Uterus (tissue), 4 donors: ENCODE results near the gene ATG4B. TPM values are rescaled to one million over a fixed set of nuclear protein-coding genes. Genes with fewer than 3 reads are reported as not detected.

Experiments used
- DNase-seq, 2 donors: peaks; one replicate each; pipeline ENCODE4 v3.0.0-alpha.2; 2019 to 2020
- H3K27ac ChIP-seq, 2 donors: fragments of 200-600 bp; sonication (generic); 1 replicate in 1 of 2; 2 replicates in 1 of 2; pipeline ENCODE4 v1.5.1; 2016 to 2018
- H3K27me3 ChIP-seq, 2 donors: fragments of 200-600 bp; sonication (generic); one replicate each; pipeline ENCODE4 v1.5.1; 2018 to 2019; ENCODE audit warnings: control low read depth in 1 of 2
- H3K36me3 ChIP-seq, 2 donors: fragments of 200-600 bp; sonication (generic); one replicate each; pipeline ENCODE4 v1.5.1; 2019; ENCODE audit warnings: control low read depth in 1 of 2
- H3K4me1 ChIP-seq, 2 donors: fragments of 200-600 bp; sonication (generic); one replicate each; pipeline ENCODE4 v1.5.1; 2018 to 2019; ENCODE audit warnings: control low read depth in 1 of 2
- H3K4me3 ChIP-seq, 2 donors: fragments of 200-600 bp; sonication (generic); 1 replicate in 1 of 2; 2 replicates in 1 of 2; pipeline ENCODE4 v1.5.1; 2018 to 2019; ENCODE audit warnings: mild to moderate bottlenecking in 1 of 2
- H3K9me3 ChIP-seq, 2 donors: fragments of 200-600 bp; sonication (generic); one replicate each; pipeline ENCODE4 v1.5.1; 2019; ENCODE audit warnings: control low read depth in 1 of 2
- CTCF ChIP-seq, 4 experiments: fragments of 200-600 bp in 2 of 4; fragments of 450-650 bp in 2 of 4; sonication (generic) in 2 of 4; IDR thresholded peaks; one replicate each; pipeline ENCODE4 v1.5.1; 2016 to 2019; ENCODE audit warnings: antibody characterized with exemption in 4 of 4, mild to moderate bottlenecking in 2 of 4, moderate library complexity in 1 of 4
- POLR2A ChIP-seq, 2 donors: fragments of 450-650 bp; IDR thresholded peaks; one replicate each; pipeline ENCODE4 v1.6.1; 2016; ENCODE audit warnings: antibody characterized with exemption in 2 of 2, mild to moderate bottlenecking in 1 of 2, moderate library complexity in 1 of 2
- intact Hi-C: fragments of 100-400 bp; cut with DNase I; formaldehyde crosslinking; loops from one replicate; pipeline ENCODE4 v1.15.1; 2023; ENCODE audit warnings: low total_unique reads
- total RNA-seq, 4 donors: library from RNA; depleted of rRNA in 3 of 4; stranded (reverse); fragments of >200 nt in 3 of 4; gene quantifications; one replicate each; pipeline versions ENCODE4 v1.1.0 to v1.2.4, GENCODE V29; 2014 to 2023
- donor health status: DM: yes; HTN: yes; CAD: no.

ATG4B gene
- total RNA-seq, 4 donors from 2014 or later = 14.4 to 99.8 (median 56.7) TPM

DNA sequence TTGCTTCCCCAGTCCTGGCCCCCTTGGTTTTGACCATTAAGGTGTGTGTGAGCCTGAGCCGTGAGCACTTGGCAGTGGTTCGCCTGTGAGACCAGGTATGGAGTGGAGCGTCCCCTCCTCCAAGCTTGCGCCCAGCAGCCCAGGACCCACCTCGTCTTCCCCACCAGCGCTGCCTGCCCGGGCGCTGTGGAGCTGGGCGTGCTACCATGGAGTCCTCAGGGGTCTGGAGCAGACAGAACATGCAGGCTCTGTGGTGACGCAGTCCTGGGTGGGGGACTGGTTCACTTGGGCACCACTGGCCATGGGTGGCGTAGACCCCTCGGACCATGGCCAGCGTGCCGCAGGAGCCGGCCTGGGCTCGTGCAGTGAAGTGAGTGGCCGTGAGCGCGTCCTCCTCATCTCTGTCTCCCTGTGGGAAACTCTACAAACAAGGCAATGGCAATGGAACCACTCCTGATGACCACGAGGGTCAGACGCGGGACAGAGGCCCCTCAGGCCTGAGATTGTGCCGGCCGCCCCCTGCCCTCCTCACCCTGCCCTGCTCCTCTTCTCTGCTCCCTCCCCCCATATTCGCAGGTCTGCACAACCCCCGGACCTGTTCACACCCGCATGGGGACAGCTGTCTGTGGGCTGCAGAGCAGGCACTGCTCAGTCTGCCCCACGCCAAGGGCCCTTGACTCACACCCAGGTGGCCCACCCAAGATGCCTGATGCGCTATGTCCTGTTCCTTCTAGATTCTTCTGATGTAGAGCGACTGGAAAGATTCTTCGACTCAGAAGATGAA, 34.2 kb downstream of the ATG4B start:
- H3K4me3 ChIP-seq = no peak overlapping the region
- no peak for DNase-seq
- TF ChIP-seq POLR2A (IDR thresholded peaks at IDR 0.05) = no peak
- TF ChIP-seq CTCF (IDR thresholded peaks at IDR 0.05) = no peak
- no peaks in the 10 kb centered on the region for H3K9me3 ChIP-seq
- H3K4me1 ChIP-seq = no peaks in the 10 kb centered on the region
- H3K36me3 ChIP-seq = no peaks in the 10 kb centered on the region
- intact Hi-C loops = no loop called here
- no peak overlapping the region for H3K27ac ChIP-seq
- H3K27me3 ChIP-seq = no peaks in the 10 kb centered on the region

DNA sequence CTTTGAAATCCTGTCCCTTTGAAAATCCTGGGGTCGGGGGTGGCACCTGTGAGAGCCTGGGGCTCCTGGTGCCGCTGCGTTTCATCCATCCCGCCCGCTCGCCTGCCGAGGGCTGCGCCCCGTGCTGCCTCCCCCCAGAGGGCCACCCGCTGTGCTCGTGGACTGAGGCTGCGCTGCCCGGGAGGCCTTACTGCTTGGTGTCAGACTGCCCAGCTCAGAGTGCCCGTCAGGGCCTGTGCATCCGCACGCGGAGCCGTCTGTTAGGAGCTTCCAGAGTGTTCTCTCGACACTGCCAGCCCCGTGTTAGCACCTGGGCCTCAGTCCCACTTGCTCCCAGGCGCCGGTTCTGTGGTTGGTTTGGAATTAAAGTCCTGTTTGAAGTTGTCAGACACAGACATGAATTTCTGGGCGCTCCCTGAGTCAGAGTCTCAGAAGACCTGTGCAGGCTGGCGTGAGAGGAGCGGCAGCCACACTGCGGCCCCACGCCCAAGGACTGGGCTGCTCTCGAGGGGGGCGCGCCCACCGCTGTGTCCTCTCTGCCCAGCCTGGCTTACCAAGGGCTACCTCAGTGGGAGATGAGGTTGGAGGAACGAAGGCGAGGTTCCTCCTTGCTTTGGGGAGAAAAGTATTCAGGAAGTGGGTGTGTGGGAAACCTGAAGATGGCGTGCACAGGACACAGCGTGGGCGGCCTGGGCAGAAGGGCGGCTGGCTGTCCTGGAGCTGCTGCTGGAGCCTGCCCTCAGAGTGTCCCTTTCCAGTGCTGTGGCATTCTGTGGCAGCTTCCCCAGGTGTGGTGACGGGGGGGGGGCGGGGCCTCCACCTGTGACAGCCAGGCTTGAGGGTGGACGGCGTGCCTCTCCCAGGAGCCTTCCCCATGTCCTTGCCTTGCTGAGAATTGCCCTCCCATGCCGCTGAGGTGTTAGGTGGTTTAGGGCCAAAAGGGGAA, 35.0 kb downstream of the ATG4B start:
- Histone ChIP-seq H3K4me3 (no peak overlapping the region), H3K27me3 (no peaks in the 10 kb centered on the region), H3K36me3 (no peaks in the 10 kb centered on the region), H3K27ac (no peak overlapping the region), H3K9me3 (no peaks in the 10 kb centered on the region), H3K4me1 (no peaks in the 10 kb centered on the region)
- intact Hi-C loops = no loop called here
- DNase-seq = no peak
- TF ChIP-seq CTCF (IDR thresholded peaks at IDR 0.05) (no peak), POLR2A (IDR thresholded peaks at IDR 0.05) (no peak)

GRCh38 chr2:241673189-241673663, 35.7 kb downstream of the ATG4B start:
- Histone ChIP-seq H3K9me3 (no peaks in the 10 kb centered on the region), H3K36me3 (no peaks in the 10 kb centered on the region), H3K27ac (no peak overlapping the region), H3K4me3 (no peak overlapping the region), H3K4me1 (no peaks in the 10 kb centered on the region), H3K27me3 (no peaks in the 10 kb centered on the region)
- TF ChIP-seq POLR2A (IDR thresholded peaks at IDR 0.05) (no peak), CTCF (IDR thresholded peaks at IDR 0.05) (no peak)
- no peak for DNase-seq
- intact Hi-C loops = no loop called here

- DNase-seq = no peak
- Histone ChIP-seq H3K36me3 (no peaks in the 10 kb centered on the region), H3K27me3 (no peaks in the 10 kb centered on the region), H3K4me1 (no peaks in the 10 kb centered on the region), H3K27ac (no peak overlapping the region), H3K9me3 (no peaks in the 10 kb centered on the region), H3K4me3 (no peak overlapping the region)
- no peak for TF ChIP-seq CTCF (IDR thresholded peaks at IDR 0.05)
- no peak for TF ChIP-seq POLR2A (IDR thresholded peaks at IDR 0.05)
- intact Hi-C loops = no loop called here
These were observed 36.6 kb downstream of the ATG4B start for GRCh38 chr2:241673797-241674725.
